Hematopoietic multipotent progenitor cell treated with erythropoietin and hydrocortisone succinate and interleukin-3 and kit ligand, for 15 days (in vitro differentiated cells): ENCODE results near the gene INMT.
A peak's percentile ranks its signal among the peaks of the same experiment; 100 is the strongest.

Experiments used
- DNase-seq: peaks from one replicate; pipeline ENCODE4 v3.0.0-alpha.2; 2015; ENCODE audit warnings: low spot score

INMT gene

DNA sequence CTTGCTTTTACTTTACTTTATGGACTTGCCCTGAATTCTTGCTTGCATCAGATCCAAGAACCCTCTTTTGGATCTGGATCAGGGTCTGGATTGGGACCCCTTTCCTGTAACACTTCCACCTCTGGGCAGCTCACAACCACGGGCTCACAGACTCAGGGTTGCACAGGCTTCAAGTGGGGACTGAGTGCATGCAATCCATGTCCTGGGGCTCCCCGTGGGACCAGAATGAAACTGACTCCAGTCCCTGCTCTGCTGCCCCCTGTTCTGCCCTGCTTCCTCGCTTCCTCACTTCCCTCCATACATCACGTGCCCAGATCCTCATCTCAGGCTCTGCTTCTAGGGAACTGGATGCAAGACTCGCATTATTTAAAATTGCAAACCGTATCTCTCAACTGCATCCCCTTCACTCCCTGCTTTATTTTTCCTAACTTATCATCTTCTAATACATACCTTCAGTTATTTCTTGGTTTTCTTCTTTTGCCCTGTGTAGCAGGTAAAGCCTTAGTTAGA, 23.3 kb upstream of the INMT start:
- no peak for DNase-seq

DNA sequence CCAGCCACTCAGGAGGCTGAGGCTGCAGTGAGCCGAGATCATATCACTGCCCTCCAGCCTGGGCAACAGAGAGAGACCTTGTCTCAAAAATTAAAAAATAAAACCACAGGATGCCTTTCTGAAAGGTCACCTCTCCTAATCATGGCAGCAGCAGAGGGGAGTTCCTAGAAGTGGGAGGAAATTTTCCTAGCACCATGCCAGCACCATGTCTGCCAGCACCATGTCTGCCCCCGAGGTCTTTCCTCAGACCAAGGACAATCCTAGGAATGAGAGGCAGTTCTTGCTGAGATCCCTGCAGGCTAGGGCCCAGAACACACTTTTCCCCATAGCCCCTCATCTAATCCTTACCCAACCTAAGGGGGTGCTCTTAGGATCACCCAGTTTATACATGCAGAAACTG, 22.3 kb upstream of the INMT start:
- no peak for DNase-seq

DNA sequence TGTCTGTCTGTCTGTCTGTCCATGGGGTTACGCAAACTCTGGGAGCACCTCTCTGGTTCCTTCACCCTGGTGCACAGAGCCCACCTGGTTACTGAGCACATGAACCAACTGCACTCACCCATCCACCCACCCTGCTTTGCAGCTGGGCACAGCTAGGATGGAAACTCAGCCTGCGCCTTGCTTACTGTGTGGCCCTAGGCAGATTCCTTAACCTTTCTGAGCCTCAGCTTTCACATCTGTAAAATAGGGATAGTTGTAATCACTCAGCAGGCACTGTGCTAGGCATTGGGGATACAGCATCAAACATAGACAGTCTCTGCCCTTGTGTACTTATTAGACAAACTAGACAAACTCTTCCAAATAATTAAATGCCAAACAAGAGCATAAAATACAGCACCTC, 21.8 kb upstream of the INMT start:
- DNase-seq, result no peak

DNA sequence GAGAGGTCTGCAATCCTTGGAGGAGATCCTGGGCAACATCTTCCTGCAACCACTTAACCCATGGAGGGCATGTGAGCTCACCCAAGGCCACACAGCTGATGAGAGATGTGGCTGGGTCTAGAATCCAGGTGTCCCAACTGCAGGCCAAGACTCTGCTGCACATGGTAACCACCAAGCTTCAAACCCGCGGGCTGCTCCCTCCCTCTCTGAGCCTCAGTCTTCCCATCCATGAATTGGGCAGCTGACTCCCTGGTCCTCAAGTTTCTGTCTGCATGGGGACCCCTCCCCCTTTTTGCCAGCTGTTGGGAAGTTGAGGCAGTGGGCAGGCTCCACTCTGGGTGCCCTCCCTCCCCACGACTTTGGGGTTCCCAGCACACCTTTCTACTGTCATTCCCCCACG, 20.9 kb upstream of the INMT start:
- DNase-seq, result no peak

DNA sequence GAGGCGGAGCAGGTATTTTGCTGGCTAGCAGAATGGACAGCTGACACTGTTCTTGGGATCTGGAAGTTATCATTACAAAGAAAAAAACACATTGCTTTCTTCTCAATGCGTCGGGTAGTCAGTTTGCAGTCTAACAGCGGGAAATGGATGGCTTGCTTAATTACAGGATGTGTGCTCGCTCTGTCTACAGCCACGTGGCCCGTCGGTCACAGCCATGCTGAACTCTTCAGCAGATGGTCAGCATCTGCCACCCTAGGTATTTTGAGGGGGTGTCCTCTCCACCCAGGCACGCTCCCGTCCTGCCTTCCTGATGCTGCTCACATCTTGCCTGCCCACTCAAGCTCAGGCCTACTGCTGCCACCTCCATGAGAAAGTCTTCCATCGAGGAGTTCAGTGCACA, 20.4 kb upstream of the INMT start:
- no peak for DNase-seq

DNA sequence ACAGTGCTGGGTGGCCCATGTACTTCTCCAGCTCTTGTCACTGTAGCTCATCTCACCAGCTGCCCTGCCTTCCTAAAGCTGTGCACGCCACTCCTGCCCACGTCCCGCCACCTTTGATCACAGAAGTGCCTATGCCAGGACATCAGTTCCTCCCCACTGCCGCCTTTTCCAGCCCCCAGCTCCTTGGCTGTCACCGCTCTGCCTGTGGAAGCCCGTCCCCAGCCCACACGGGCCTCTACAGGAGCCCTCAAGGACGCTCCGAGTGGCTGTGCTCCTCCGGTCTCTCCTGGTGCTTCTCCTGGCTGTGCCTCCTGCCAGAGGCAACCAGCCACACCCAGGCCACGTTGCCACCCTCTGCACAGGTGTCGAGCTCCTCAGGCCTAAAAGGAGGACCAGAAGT, 19.3 kb upstream of the INMT start:
- no peak for DNase-seq

DNA sequence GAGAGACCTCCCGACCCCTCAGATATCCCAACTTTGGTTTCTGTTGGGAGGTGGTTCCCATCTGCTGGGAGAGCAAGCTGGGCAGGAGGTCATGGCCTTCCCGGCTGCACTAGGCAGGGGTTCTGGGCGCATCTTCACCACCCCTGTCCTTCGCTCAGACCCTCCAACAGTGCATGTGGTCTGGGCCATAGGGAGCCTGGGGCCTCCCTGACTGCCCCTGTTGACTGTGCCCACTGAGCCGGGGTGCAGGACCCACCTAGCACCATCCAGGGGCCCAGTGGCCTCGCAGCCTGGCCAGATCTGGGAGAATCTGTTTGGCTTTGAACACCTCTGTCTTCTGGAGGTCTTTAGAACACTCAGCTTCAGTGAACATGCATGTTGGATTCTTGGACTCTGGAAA, 18.7 kb upstream of the INMT start:
- no peak for DNase-seq

DNA sequence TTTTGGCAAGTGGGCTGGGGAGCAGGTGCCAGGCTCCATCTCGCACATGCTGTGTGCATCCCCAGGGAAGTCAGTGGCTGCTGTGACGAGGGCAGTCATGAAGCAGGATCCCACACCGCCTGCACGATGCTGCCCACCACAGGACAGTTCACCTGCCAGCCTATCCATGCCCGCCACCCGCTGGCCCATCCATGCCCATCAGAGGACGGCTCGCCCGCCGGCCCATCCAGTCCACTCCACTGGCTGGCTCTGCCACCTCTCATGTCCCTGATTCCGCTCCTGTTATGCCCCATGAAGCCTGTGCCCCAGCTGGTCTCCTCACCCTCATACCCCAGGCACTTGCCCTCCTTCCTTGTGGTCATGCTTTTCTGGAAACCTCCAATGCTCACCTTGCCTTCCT, 18.2 kb upstream of the INMT start:
- DNase-seq, result no peak

DNA sequence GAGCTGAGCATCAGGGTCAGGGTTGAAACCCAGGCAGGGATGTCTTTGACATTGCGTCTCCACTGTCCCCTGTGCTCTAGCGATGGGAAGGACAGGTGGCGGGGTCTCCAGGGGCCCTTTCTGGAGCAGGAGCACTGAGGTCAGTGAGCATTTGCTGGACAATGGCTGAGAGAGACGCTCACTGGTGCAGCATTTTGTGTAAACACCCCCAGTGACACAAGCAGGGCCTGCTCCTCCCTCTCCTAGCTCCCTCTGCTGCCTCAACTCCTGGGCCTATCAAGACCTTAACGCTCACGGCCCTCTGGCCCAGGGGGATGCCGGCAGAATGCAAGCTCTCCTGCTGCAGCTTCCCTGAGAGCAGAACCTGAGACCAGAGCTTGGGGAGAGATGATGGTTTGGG, 17.4 kb upstream of the INMT start:
- DNase-seq, result no peak

DNA sequence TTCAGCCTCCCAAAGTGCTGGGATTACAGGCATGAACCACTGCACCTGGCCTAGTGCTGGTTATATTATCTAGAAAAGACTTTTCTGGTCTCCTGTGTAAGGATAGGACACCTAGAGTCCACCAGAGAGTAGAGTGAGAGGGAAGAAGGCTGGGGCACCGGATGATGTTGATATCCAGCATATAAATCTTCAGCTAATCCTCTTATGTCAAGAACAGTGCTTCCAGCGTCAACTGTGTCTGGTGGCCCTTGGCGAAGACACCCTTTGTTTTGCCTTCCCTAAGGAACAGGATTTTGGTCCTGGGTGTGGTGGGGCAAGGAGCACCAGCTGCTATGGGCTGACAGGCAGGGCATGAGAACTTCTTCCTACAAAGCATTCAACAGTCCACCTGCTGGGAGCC, 16.3 kb upstream of the INMT start:
- no peak for DNase-seq

DNA sequence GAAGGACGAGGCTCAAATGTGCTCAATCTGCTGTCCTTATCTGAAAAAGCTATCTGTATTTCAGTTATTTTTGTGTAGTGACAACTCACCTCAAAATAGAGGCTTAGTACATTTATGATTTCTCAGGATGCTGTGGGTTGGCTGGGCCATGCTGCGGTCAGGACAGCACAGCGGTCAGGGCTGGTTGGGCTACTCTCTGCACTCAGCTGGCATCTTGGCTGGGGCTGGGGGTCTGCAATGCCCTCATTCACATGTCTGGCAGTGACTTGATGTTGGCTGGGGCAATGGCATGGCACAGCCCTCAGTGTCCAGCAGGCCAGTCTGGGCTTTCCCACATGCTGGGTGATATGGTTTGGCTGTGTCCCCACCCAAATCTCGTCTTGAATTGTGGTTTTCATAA, 15.6 kb upstream of the INMT start:
- no peak for DNase-seq

DNA sequence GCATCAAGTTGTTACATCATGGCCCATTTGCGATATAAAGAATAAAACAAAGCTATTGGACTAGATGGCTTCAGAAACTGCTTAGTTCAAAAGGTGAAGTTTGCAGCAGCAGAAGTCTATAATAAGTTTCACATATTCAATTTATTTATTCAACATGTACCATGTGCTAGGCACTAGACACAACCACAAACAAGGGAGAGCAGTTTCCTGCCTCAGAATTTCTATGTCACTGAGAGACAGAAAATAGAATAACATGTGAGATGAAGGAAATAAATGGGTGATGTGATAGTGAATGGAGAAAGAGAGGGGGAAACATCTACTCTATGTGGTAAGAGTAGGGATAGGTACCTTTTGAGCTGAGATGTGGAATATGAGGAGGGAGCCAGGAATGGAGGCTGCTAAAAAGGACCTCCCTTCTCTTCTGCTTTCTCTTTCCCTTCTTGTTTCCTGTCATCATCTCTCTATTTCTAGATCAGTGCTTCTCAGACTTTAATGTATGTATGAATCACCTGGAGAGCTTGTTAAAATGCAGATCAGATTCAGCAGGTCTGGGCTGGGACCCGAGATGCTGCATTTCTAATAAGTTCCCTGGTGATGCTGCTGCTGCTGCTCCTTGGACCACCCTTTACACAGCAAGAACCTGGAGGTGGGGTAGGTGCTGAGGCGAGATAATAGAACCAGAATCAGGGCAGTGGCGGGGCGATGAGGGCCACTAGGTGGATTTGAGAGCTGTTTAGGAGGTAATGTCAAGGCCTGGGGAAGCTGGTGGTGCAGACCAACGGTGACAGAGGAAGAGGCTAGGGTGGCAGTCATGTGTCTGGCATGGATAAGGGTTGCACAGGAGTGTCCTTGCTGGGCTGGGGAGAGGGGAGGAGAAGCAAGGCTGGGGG, 13.7 kb upstream of the INMT start:
- no peak for DNase-seq

DNA sequence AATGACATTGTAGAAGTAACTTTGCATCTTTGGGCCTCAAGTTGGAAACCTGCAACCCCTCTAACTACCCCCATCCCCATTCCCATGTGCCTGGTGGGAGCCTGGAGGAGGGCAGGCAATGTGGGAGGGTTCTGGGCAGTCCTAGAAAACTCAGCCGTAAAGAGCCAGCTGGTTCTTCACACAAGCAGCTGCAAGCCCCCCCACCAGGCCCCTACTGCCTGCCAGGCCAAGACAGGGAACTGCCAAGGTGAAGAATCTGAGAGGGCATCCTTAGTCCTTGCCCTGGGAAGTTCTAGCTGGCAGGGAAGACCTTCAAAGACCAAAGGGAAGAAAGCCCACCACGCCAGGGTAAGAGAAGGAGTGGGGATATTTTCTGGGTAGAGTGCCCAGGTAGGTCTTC, 12.2 kb upstream of the INMT start:
- DNase-seq, result no peak

DNA sequence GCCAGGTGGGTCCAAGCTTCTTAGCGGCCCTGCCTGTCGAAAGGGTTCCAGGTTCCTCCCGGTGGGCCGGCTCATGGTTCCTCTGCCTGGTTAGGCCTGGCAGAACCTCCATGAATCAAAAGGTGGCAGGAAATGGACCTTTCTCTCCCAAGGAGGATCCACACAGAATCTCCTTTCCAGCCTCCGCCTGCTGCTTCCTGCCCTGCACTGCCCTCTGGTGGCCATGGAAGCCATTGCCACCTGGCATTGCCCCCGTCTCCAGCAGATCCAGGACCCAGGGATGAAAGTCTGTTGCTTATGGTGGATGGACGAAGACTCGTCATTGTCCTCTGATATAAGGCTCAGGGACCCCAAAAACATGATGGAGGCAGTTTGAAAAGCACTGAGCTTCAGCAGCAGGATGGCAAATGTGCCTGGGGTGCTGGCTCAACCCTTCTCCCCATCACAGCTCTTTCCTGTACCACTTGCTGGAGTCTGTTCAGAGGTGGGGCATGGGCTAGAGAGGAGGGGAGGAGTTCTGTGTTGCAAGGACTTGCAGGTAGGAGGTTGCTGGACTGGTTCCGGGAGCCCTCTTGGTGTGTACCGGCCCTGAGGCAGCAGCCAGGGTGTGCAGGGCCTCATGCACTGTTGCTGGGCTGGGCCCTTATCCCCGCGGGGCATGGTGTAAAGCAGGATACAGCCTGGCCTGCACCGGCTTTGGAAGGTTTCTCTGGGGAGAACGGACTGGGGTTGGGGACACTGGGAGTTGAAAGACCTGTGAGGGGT, 11.3 kb upstream of the INMT start:
- DNase-seq, result peak; percentile 72

DNA sequence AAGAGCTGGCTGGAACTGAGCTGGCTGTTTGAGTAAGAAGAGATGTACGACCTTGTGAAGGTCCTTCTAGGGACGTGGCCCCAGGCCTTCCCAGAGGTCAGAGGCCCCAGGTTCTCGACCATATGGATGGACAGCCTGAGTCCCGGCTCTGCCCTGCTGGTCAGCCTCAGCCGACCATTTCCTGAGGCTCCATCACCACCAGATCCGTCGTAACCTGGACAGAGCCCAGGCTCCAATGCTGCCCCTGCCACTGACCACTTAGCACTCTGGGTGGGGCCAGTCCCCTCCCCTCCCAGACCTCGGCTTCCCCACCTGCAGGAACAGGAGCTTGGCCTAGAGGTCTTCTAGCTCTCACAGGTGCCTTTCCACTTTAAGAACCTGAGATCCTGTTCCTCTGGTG, 10.6 kb upstream of the INMT start:
- DNase-seq, result no peak

DNA sequence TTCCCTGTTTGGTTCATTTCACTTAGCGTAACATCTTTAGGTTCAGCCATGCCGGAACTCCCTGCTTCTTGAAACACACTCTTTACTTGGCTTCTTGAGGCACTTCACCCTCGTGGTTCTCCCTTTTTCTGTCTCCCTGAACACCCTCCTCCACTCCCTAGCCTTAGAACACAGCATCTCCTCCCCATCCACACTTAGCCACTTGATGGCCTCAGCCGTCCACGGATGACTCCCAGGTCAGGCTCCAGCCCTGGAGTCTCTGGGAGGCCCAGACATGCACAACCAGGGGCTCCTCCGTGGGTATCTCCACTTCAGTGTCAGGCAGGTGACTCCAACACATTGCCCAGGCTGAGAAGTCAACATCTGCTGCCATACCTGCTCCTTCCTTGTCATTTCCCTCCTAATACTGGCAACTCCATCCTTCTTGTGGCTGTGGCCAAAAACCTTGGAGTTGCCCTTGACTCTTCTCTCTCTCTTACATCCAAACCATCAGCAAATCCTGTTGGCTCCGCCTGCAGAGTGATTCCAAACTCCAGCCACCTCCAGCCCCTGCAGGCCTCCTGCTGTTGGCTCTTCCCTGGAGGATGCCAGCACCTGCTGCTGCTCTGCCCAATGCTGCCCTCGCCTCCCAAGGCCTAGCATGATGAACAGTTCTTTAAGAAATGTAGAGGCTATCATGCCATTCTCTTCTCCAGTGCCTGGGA, 8.4 kb upstream of the INMT start:
- DNase-seq, result no peak

DNA sequence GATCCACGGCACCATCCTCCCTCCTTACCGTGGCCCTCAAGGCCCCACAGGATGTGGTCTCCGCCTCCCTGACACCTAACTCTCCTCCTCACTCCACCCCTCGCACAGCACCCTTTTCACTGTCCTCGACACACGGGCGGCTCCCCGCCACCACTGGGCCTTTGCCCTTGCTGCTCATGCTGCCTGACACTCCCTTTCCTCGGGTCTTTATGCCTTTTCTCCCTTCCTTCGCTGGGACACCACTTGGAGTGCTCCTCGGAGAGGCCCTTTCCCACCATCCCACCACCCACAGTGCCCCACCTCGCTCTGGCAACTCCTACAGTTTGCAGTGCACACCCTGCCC, 7.9 kb upstream of the INMT start:
- DNase-seq, result no peak

DNA sequence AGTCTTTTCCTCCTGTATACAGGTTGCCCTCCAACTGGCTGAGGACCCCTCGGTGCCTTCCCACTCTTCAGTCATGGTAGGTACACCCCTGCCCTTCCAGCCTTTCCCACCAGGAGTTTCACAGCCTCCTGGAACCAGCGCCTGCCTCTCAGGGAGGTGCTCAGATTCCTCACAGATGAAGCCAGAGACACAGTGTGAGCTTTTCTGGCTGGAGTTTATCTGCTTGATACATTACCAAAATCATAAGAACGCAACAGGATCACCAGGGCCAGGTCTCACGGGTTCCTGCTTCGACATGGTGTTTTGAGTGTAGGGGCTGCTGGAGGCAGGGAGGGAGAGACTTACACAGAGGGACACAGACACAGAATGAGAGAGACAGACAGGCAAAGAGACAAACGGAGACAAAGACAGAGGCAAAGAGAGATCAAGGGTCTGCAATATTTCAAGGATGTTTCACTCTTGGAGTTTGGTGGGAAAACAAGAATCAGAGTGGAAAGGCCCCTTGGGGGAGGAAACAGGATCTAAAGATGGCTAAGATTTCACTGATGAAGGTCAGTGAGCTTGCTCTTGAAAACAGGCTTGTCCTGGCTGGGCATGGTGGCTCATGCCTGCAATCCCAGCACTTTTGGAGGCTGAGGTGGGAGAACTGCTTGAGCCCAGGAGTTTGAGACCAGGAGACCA, 6.5 kb upstream of the INMT start:
- no peak for DNase-seq

DNA sequence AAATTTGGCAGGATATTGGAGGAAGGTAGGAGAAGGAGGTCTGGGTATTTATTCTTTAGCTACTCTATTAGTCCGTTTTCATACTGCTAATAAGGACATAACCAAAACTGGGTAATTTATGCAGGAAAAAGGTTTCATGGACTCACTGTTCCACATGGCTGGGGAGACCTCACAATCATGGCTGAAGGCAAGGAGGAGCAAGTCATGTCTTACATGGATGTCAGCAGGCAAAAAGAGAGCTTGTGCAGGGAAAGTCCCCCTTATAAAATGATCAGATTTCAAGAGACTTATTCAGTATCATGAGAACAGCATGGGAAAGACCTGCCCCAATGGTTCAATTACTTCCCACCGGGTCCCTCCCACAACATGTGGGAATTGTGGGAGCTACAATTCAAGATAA, 1.9 kb upstream of the INMT start:
- DNase-seq, result no peak

DNA sequence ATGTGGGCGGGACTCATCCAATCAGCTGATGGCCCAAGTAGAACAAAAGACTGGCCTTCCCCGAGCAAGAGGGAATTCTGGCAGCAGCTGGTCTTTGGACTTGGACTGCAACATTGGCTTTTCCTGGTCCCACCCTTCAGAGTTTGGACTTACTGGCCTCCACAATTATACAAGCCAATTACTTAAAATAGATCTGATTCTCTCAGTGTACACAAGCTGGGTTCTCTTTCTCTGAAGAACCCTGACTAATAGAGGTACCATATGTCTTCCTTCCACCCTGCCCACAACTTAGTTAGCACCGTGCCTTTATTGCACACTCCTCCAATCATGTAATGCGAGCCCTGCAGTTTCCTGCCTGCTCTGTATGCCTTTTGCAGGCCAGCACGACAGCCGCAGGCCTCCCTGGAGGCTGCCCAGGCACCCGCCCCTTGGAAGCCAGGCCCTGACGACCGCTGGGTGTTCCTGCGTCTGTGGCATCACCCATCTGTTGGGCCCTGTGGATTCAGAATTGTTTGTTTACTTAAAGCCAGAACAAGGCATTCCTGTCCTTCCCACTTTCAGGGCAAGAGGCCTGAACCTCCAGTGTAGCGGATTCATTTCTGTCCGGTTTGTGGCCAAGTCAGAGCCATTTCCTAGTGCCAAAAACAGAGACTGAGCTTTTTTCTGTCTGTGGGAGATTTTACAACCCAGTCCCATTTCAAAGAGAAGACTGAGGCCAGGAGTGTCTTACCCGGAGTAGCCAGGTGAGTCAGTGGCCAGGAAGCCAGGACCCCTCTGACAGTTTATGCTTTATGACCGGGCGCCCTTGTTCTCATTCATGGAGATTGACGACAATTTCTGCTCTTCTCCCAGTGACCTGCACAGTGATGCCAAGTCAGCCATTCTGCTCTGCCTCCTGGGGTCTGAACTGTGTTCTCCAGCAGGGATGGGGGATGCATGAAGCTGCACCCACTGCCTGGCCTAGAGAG, 968 bp upstream of the INMT start:
- no peak for DNase-seq

DNA sequence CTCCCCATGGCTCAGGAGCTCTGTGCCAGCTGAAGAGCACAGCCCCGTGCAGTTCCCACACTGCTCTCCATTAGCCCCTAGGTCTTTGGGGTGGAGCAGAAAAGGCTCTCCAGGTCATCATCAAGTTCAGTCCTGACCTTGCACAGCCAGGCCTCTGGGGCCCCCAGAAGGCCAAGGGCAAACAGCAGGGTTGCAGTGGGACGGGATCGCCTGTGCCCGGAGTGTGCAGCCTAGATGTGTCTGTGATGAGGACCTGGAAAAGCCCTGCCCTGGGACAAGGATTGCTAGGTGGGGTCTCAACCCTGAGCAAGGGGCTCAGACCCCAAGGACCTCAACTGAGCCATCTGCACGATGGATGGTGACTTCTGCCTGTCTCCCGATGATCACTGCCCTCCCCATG, 549 bp downstream of the INMT start:
- DNase-seq, result no peak
